GM12875 (cell line): ENCODE measurements around the gene GATA1.

Experiments
- H3K4me3 ChIP-seq: one replicate; pipeline ENCODE4 v1.5.1; 2011; ENCODE audit warnings: low read depth, low read length, control low read depth
- CTCF ChIP-seq: IDR thresholded peaks from 2 replicates; pipeline ENCODE4 v1.5.1; 2011; ENCODE audit warnings: low read depth, mild to moderate bottlenecking, control low read depth, inconsistent platforms, low read length, moderate library complexity, borderline replicate concordance; ENCODE audit not compliant: insufficient read depth

GATA1 gene

GRCh38 chrX:48790477-48790876 lies 4.1 kb downstream of the GATA1 start:
- H3K4me3 ChIP-seq = no peak overlapping the region
- TF ChIP-seq CTCF = no peak

- no peak overlapping the region for H3K4me3 ChIP-seq
- TF ChIP-seq CTCF = no peak
These were observed 4.9 kb downstream of the GATA1 start for GRCh38 chrX:48791063-48791820.

GRCh38 chrX:48792219-48792618 lies 5.8 kb downstream of the GATA1 start:
- TF ChIP-seq CTCF = no peak
- H3K4me3 ChIP-seq = no peak overlapping the region

GRCh38 chrX:48793935-48794334 lies 7.5 kb downstream of the GATA1 start:
- no peak for TF ChIP-seq CTCF
- H3K4me3 ChIP-seq = no peak overlapping the region

- no peak for TF ChIP-seq CTCF
- no peak overlapping the region for H3K4me3 ChIP-seq
These were observed 8.0 kb downstream of the GATA1 start for GRCh38 chrX:48794340-48794910.

- TF ChIP-seq CTCF = no peak
These were observed 8.6 kb downstream of the GATA1 start for GRCh38 chrX:48794911-48795515.

GRCh38 chrX:48798318-48798717 lies 11.9 kb downstream of the GATA1 start:
- H3K4me3 ChIP-seq = no peak overlapping the region
- TF ChIP-seq CTCF = no peak

More at GRCh38 chrX:48794911-48795515, 8.6 kb downstream of the GATA1 start:
- H3K4me3 ChIP-seq = no peak overlapping the region
